NCI-H2171 treated with DMSO at 0.1 percent for 48 hours (cell line): Measurements from ENCODE around the gene MIER3.

Source experiments
- DNase-seq: peaks from one replicate; lab custom pipeline; 2025; lab: John Stamatoyannopoulos, UW

MIER3 gene

DNA sequence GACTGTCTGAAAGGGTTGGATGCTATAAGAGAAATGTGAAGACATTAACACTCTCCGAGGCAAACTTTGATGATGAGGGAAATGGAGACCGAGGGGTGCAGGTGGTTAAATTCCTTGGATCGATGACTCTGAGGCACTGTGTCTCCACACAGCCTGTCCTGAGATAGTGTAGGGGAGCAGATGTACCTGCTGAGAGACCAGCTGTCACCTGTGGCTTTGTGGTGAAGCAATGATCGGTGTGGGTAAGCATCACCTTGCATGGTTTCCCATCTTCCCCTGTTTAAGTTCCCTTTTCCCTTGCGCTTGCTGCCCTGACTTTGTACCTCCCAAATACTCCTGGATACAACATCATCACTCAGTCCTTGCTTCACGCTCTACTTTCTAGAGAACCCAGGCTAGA lies 9.8 kb upstream of the MIER3 start:
- peak; percentile 77 for DNase-seq

DNA sequence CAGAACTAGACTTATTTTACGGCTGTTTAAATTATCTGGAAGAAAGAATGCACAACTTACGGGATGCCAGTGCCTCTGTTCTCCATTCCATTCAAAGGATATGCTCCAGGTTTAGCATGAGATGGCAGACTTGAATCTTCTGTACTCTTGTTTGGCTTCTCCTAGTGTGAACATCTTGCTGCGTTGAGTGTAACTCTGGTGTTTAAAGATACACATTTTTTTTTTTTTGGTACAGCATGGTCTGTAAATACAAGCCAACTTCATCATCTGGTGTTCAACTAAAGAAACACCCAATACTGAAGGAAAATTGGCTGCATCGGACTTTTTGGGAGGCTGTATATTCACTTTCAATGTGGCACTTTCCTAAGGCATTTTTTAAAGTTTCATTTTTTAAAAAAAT lies 7.4 kb upstream of the MIER3 start:
- DNase-seq, result no peak

DNA sequence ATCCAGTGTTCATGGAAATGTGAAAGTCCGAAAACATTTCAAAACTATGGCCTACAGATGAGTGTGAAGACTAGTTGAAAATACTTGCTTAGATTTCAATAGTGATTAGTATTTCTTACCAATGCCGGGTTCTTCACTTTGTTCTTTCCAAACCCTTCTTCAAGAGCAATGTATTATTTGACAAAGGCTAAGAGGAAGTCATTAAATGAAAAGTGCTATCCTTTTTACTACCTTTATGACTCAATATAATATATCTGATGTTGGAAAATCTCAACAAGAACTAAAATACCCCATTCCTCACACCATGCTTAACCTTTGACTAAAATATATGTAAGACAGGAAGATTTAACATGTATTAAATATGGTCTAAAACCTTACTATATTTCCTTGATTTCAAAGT lies 6.7 kb upstream of the MIER3 start:
- no peak for DNase-seq

DNA sequence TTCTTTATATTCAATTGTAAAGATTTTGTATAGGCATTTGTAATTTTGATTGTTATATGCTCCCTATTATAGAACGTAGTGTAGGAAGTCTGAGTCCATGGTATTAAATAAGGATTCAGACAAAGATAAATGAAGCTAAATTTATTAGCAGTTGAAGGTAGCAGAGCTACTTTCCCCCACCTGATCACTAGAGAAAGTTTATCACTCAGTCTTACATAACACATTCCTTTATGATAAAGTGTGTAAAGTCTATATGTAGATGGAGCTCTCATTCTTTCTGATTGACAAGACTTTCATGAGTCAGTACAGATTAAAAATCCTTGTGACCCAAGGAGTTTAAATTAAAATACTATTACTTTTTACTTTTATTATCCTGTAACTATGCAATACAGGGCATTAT lies 2.3 kb upstream of the MIER3 start:
- no peak for DNase-seq

DNA sequence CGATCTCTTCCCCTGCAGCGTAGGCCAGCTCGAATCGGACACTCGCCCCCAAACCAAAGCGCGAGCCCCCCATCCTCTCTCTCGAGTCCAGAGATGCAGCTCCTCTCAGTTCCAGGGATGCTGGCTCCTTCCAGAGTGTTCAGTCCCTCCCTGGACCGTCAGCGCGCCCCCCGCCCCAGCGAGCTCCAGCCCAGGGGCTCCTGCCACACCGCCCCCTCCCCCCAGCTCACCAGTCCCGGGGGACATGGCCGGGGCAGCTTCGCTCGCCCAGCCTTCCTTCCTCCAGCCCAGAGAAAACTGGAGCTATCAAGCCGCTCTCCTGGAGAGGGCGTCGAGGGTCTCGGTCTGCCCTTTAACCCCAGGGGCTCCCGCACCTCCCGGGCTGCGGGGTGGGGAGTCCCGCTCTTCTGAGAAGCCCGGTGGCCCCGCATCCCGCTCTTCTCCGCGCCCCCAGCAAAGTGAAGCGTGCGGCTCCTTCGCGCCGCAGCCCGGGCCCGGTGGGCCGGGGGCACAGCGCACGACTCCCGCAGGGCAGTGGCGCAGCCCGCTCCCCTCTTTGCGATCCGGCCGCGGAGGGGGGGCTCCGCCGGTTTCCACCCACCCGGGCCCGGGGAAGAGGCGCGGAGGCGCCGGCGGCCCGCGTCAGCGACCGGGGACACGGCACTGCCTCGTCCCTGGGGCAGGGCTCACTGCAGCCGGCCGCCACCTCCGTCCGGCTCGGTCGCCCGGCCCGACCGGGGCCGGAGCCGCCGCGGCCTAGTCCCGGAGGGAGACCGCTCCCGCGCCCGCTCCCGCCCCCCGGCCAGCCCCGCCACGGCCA lies 587 bp downstream of the MIER3 start:
- DNase-seq, result no peak

DNA sequence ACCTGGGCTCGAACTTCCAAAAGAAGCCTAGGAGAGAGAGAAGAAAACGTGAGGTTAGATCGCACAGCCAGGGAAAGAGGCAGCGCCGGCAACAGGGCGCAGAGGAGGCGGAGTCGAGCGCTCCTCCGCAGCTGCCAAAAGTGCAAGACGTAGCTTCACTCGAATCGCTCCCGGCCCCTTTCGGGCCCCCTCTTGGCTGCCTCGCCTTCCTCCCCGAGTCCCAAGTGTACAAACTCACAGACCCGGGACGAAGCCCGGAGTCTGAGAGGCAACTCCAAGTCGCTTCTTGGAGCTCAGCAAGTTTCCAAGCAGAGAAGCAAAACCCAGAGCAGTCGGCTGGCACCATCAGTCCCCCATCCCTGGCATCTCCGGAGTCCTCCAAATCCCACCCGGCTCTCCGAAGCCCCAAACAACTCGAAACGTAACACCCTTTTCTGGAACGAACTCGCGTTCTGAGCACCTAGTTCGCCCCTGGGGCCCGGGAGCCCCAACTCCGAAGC lies 1.2 kb downstream of the MIER3 start:
- no peak for DNase-seq

DNA sequence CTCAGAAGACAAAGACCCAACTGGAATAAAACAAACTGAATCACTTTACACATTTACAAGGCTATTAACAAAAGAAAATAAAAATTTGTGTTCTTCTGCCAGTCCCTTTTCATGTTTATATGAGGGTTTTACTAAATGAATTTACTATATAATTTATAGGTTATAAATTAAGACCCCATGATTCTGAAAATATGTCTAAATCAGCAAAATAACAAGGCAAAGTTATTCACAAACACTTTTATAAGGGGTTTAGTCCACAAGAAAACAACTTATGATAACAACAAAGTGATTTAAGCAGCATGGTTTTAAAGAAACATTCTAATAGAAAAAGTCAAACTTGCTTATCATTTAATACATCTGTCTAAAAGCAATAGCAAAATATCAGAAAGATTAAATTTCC lies 4.9 kb downstream of the MIER3 start:
- no peak for DNase-seq

DNA sequence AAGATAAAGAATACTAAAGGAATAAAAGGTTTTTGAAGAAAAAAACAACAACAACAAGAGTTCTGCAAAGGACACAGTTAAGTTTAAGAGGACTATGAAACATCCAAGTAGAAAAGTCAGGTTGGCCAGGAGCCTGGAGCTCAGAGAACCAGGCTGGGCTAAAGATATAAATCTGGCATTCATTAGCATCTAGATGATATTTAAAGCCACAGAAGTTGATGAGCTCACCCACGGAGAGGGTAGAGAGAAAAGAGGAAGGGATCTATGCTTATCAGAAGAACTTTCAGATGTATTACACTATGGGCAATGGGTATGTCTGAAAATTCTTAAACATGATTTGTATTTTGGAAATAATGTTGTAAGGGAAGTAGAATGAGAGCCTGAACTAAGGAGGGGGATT lies 9.9 kb downstream of the MIER3 start:
- no peak for DNase-seq

DNA sequence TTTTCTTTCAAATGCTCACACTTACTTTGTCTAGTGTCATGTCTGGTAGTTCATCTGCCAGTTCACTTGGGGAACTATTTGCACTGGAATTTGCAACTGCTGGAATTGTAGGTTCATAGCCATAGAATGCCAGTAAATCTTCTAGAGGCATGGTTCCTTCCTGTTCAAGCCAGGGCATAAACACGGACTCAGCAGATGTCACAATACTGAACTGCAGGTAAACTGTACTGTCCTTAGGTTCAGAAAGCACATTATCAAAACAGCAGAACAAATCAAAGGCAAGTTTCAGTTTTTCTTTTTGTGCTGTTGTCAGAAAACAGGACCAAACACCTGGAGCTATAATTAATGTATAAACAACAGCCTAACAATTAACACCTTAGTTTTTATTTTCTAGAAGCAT lies 13.1 kb downstream of the MIER3 start:
- no peak for DNase-seq

DNA sequence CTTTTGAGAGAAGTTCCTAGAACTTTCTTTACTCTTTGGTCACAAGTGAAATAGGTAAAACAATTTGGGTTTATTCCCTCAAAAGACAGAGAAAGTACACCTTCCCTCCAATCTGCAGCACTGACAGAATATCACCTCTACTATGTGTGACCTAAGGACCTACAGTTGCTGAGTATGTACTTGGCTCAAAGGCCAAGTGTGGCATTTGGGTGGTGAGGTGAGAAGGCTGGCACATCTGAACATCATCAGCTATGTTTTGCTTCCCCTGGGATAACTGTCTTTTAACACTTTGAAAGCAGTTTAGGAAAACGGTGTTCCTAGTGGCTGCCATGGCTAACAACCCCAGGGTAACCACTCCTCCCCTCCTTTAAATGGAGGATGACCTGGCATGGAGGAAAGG lies 17.6 kb downstream of the MIER3 start:
- no peak for DNase-seq

DNA sequence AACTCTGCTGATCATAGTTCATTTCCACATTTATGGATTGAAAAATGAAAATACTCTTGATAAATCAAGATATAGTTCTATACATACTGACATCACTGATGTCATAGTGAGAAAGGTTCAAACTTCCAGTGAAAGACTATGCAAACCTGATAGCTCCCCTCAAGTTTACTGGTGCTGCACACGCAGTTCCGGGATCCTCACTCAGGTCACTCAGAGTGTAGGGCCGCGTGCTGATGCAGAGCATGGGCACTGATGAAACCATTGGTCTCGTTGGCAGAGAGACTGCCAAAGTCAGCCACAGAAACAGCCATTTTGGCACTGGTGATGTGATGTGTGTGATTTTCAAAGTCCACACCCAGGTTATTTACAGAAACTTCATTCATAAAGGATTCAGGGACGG lies 29.0 kb downstream of the MIER3 start:
- no peak for DNase-seq

DNA sequence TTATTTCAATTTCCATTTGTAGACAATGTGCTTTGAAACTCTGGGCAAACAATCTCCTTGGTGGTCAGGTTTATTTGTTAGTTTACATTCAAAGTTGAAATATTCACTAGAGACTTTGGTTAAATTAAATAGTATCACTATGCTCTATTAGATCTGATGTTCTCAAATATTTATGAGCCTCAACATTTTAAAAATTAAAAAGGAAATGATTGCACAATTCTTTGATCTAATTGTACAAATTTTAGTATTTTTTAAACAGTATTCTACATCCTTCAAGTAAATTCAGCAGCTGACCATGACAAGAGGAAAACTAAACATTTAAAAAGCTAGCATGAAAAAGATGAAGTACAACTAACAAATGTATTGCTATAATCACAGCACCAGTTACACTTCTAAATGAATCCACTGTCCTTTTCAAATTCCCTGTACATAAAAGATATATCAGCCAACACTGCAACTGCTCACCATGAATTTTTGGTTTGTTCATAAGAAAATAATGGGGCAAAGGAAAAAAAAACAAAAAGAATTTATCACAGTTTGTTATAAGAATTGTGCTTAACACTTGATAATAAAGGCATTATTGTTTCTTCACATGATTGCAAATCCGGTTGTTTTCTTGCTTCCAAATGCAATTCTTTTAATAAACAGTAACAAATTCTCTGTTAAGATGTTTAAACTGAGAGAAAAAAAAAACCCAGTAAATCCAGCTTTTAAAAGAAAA lies 31.8 kb downstream of the MIER3 start:
- no peak for DNase-seq

DNA sequence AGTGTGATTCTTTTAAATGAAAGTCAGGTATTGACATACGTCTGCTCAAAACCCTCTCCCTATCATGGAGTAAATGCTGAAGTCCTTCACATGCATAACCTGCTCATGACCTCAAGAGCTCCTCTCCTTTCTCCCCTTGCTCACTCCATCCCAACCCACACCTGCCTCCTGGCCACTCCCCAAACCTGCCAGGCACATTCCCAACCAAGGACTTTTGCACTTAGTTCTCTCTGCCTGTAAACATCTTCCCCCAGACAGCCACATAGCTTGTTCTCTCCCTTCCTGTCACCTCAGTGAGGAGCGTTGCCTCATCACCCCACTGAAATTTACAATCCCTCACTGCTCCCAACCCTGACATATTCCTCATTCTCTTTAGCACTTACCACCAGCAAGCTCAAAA lies 33.9 kb downstream of the MIER3 start:
- DNase-seq, result no peak

DNA sequence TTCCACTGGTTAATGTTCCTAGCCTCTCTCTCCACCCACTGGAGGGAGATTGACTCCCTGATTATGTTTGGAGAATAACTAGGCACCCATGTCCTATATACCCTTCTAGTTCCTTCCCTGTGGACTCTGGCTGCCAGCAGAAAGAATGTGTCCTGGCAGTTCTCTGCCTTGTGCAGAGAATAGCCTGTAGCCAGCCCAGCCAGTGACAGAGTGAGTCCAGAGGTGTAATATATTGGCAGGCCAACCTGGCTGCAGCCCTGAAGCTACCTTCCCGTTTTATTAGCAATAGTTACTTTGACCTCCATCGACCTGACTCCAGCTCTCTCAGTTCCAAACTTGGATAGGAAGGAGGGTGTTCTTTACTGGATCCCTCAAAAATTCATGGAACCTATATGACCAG lies 34.4 kb downstream of the MIER3 start:
- DNase-seq, result no peak

DNA sequence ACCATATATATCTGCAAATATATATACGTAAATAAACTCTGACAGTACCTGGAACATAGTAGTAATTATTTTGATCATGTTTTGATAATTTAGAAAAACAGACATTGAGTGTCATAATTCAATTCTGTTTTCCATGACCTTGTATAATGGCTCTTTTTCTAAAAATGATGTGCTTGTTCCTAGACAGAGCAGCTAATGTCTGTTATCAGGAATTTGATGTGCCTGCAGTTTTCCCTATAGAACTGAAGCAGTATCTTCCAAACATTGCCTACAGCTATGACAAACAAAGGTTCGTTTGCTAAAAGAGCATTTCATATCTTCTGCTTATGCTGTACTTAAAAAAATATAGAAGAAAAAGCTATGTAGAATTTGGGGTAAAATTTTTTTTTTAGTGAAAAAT lies 37.2 kb downstream of the MIER3 start:
- DNase-seq, result no peak

DNA sequence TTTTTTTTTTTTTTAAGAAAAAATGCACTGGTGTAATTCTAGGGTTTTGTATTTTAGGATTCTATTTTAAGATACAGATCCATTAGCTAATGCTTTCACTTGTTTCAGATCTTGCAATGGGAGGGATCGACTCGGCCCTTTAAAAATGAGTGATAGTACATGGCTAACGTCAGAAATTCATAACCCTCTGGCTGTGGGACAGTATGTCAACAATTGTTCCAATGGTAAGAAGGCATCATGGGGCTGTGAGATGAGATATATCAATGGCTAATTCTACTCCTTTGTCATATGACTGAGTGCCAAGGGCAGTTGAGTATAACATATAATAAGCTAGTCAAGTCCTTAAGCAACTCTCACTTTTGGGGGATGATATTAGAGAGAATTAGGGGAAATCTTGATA lies 38.2 kb downstream of the MIER3 start:
- DNase-seq, result no peak

DNA sequence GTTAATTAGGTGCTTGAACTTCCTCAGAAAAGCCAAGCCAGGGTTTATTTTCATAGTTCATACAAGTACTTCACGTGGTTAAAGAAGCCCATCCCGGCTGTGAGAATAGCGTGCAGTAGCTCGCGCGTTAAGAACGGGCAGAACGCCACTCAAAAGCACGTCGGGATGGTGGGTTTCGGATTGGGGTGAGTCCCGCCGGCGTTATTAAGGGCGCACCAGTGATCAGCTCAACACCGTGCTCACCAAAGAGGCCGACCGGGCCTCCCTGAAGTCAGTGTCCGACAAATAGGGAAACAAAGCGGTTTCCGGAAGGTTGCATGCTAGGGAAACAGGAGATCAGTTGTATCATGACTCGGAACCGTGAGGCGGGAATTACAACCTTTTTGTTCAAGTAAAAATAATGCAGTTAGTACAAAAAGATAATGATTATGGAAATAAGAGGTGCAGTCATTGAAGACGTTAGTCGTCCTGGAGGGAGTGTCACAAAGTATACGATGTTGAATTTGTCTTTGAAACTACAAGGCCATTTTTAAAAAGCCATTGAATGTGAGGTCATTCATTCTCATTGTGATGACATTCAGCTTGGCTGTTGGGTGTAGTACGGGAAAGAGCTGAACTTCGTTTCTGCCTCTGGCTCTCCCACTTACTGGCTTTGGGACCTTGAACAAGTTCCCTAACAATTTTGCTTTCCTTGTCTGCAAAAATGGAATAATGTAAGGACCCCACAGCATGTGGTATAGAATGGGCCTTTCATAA lies 41.5 kb downstream of the MIER3 start:
- no peak for DNase-seq

DNA sequence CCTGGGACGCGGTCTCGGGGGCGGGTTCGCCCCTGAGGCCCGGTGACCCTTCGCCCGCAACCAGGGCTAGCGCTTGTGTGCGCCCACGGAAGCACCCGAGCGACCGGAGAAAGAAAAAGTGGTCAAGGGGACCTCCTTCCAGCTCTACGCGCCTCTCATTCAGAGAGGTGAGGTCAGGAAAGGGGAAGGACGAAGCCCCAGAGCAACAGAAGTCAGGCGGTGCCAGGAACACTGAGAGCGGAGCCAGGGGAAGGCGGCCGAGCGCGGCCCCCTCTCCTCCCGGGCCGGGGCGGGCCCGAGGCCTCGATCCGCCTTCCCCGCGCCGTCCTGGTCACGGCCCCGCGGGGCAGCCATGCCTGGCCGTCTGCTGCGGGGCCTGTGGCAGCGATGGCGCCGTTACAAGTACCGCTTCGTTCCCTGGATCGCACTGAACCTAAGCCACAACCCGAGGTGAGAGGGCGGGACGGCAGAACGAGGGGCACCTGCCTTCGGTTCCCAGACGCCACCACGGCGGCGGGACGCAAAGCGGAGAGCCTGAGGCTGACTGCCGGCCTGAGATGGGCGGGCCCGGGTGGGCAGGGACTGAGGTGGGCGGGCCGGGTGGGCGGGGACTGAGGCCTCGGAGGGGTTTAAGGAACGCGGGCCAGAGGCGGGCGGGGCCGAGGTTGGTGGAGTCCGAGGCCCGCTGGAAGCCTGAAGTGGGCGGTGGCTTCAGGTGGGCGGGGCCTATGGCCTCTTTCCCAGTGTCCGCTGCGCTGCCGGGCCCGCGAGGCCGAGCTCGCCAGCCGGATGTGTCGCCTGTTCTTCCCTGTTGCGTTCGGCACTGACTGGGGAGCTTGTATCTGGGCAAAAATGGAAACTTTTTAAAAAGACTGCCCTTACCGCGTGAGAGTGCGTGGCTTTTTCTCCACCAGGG lies 42.4 kb downstream of the MIER3 start, which contains the start of gene SETD9:
Gene SETD9 (plus strand): TSS at position 303 of the 916 bp plus-strand sequence. CDS start 50 bp downstream, at position 353.
- DNase-seq, result peak; percentile 86

DNA sequence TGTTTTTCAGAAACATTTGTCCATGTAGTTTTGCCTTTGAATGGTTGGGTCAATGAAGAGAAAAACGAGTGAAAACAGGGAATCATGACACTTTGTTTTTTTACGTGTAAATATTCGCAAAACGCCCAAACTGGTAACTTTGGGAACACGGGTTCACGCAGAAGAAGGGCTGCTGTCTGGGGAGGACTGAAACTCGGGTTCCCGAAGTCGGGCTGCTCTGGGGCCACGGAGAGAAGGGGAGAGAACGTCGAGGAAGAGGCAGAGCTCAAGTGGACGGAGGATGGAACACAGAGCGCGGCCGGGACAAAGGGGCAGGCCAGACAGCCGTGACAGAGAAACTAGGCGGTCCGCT lies 43.0 kb downstream of the MIER3 start:
- DNase-seq, result no peak

DNA sequence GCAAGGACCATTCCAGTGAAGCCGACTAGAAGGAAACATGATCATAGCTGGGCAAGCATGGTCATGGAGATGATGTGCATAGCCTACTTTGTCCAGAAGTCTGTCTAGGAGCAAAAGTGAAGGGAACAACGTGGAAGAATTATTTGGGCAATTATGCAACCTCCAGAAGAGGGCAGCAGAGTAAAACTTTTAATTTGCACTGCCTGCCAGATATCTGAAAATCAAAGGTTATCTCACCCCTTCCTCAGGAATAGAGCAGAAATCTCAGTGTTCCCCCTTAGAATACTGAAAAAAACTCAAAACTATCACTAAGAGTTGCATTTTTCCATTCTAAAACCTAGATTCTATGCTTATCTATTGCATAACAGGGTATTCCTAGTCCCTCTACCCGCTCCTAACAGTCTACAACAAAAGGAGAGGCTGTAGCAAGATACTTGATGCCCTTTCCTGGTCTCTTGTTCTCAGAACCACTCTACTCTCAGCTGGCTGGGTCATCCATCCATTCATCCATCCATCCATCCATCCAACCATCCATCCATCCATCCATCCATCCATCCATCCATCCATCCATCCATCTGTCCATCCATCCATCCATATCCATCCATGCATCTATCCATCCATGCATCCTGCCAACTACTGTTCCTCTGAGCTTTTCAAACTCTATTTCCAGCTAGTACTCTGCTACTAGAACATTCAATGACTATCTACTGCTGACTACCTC lies 50.9 kb downstream of the MIER3 start:
- DNase-seq, result peak; percentile 35

DNA sequence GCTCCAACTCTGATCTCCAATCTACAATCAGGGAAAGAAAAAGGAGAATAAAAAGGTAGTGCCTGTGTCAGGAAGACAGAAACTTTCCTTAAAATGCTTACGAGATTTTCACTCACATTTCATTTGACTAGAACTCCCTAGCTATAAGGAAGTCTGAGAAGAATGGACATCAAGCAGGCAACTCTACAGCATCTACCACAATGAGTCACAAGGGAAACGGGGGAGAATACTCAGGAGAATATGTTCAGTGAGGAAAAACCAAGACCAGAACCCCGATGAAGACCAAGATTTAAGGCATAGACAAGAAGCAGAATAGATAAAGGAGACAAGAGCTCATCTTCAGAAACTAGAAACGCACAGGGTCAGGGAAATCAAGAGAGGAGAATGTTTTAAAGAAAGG lies 51.5 kb downstream of the MIER3 start:
- DNase-seq, result no peak
